HG03432 (cell line): Measurements from ENCODE around the gene NR2F1-AS1.

ENCODE experiments used
- ATAC-seq: cut with Tn5 transposase; IDR thresholded peaks from one replicate; pipeline ENCODE4 v1.9.1; 2021; ENCODE audit warnings: mild to moderate bottlenecking, moderate library complexity; ENCODE audit not compliant: unreplicated experiment

The NR2F1-AS1 gene

GRCh38 chr5:93591323-93591945 is 10.4 kb upstream of the NR2F1-AS1 start:
- ATAC-seq, result no peak

DNA sequence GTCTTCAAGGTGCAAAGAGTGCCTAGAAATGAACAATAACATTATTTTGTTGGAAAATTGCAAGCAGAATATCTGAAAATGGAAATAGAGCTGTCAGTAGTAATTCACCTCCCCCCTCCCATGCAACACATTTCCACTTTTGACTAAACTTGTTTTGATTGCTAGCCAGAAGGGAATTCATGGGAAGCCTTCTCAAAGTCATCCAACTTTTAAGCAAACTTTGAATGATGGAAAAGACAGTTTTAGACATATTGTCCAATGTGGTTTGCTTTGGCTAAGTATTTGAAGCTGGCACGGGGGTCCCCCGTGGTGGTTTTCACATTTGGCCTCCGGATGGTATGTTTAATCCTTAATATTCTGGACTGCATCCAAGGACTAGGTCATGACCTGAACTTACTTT is 9.5 kb upstream of the NR2F1-AS1 start:
- ATAC-seq, result no peak

- ATAC-seq, result no peak
These were observed 8.8 kb upstream of the NR2F1-AS1 start for GRCh38 chr5:93589829-93590215.

GRCh38 chr5:93589152-93589828 is 8.3 kb upstream of the NR2F1-AS1 start:
- ATAC-seq, result no peak

GRCh38 chr5:93588352-93589151 is 7.5 kb upstream of the NR2F1-AS1 start:
- no peak for ATAC-seq

- no peak for ATAC-seq
These were observed 6.8 kb upstream of the NR2F1-AS1 start for GRCh38 chr5:93587597-93588351.

DNA sequence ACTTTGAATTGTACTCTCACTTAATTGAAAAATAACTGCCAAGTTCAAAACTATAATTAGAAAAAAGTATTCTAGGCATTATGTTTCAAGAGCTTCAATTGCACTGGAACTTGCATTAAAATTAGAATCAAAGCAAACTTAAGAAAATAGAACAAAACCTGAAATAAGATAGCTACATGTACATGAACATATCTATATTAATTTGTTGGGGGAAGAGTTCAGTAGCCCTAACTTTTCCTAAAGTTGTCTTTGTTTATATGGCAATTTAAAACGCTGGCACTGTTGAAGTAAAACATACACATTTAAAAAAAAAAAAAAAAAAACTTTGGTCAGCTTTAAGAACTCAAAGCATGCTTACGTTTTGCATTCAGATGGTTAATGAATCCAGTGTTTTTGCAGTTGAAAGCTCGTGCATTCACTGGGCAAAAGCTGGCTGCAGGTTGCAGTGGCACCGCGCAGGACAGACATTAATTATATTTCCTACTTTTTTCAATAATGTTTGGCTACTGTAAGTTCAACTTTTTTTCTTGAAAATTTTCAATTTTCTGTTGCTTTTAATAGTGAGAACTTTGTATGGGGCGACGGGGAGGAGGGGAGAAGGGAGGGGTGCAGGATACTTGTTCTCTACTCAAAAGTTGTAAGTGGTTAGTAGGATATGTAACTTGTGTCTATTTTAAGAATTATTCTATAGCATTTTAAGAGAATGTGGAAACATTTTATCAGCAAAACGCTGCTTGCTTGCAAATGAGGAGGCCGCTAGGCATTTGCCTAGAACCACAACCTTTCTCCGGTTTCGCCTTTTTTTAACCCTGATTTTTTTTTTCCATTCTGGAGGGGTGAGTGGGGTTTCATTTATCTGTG is 5.9 kb upstream of the NR2F1-AS1 start:
- ATAC-seq, result no peak

DNA sequence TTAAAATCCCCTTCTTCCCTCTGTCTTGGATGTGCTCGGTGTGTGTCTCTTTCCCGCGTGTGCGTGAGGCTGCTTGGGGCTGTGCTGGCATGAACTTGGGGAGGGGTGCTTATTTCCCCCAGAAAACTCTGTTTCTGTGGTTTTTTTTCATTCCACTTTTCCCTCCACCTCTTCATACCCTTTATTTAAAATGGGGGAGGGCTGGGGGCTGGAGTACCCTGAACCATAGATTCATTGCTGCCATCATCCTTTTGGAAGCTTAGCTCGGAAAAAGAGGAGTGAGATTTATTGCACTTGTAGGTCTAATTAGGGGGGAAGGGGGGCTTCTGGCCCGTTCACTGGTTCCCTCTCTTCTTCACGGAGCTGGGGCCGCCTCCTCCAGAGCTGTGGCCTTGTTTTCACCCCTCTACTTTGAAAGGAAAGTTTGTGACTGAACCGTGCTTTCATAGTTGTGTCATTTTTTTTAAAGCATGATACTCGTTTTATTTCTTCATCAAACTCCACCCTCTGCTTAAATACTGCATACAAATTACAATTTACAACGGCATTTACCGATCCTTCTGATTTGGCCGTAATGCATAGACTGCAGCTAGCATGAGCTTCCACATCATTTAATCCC is 4.9 kb upstream of the NR2F1-AS1 start:
- no peak for ATAC-seq

DNA sequence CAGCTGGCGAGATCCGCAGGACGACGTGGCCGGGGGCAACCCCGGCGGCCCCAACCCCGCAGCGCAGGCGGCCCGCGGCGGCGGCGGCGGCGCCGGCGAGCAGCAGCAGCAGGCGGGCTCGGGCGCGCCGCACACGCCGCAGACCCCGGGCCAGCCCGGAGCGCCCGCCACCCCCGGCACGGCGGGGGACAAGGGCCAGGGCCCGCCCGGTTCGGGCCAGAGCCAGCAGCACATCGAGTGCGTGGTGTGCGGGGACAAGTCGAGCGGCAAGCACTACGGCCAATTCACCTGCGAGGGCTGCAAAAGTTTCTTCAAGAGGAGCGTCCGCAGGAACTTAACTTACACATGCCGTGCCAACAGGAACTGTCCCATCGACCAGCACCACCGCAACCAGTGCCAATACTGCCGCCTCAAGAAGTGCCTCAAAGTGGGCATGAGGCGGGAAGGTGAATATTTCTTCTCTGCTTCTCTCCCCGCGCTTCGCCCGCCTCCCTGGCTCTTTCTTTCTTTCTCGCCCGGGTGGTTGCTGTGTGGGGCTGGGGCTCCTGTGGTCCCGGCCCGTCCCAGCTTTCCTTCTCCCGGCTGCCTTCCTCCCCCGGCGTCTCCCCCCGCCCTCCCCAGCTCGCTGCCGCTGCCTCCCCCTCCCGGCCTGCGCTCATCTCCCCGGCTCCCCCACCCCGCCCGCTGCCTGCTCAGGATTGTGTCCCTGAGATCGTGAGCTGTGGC is 4.2 kb upstream of the NR2F1-AS1 start:
- no peak for ATAC-seq

- ATAC-seq, result no peak
These were observed 3.6 kb upstream of the NR2F1-AS1 start for GRCh38 chr5:93584596-93585040.

DNA sequence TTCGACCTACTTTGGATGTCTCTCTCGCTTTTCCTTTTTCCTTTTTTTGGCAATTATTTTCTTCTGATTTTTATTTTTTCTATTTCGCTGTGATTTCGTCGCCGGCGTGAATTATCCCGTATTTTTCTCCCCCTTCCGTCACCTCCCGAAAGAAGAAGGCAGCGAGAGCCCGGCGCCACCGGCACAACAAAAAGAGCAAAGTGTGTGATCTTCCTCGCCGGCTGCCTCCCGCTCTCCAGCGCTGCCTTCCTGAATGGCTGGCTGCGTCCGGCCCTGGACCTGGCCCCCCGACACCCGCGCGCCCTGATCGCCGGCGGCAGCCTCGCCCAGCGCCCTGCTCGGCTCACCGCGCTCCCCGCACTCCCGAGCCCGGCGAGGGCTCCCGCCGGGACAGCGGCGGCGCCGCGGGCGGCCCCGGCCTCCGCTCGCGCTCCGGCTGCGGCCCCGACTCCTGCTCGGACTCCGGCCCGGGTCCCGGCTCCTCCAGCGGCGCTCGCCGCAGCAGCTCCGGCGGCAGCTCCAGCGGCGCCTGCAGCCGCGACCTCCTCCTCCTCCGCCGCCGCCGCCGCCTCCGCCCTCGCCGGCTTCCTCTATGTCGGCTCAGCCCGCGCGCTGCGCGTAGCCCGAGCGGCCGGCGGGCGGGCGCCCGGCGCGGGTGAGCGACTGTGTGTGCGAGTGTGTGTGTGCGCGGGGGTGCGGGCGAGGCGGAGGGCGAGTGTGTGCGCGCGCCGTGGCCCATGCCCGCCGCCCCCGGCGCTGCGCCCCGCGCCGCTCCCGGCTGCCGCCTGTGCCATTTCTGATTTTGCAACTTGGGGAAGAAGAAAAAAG is 3.0 kb upstream of the NR2F1-AS1 start:
- ATAC-seq, result peak; percentile 44

DNA sequence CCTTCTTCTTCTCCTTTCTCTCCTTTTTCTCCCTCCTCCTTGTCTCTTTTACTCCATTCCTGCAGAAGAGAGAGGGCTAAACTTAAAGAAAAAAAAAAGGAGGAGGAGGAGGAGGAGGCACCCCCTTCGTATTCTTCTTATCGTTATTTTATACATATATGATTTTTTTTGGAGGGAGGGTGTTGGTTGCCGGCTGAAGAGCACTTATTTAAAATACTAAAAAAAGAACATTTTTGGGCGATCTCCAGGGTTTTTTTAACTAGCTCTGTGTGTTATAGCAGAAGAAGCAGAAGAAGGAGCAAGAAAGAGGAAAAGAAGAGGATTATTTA is 2.4 kb upstream of the NR2F1-AS1 start:
- no peak for ATAC-seq

- ATAC-seq, result no peak
These were observed 1.8 kb upstream of the NR2F1-AS1 start, which contains the start of gene NR2F1 for GRCh38 chr5:93582677-93583438. Gene NR2F1 (plus strand): TSS chr5:93583222. CDS start chr5:93585024, 1,802 bp downstream.

DNA sequence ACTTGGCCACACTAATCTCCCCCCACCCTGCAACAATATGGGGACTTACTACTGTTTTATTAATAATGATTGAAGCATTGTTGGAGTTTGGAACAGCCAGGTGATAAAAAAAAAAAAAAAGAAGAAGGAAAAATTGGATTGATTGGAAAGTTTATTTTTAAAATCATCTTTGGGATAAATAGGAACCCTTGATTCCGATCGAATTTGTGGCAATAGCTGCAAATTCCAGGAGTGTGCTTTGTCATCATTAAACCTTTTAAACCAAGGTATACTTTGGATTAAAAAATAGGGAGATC is 1.1 kb upstream of the NR2F1-AS1 start:
- ATAC-seq, result no peak

GRCh38 chr5:93580063-93580926 is 724 bp downstream of the NR2F1-AS1 start:
- ATAC-seq, result no peak

DNA sequence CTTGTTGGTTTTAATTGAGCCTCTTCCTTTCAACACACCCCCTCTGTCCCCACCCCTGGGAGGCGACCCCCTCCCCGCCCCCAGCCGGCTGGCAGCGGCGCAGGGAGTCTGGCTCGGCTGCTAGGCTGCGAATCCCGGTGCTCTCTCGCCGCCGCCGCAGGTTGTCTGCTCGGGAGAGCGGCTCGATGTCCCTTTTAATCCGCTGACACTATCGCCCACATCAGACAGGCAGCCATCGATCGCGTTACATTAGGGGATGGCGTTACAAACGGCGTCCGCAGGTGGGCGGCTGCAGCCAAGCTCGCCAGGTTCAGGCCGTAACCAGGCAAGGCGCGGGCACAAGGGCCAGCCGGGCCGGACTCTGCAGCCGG is 1.3 kb downstream of the NR2F1-AS1 start:
- no peak for ATAC-seq
